Karpas-422 (cell line): ENCODE results near the gene EPHA3. TPM values are rescaled to one million over a fixed set of nuclear protein-coding genes. Genes with fewer than 3 reads are reported as not detected.

Experiments
- DNase-seq: peaks from one replicate; pipeline ENCODE4 v3.0.0-alpha.2; 2015
- H2AFZ ChIP-seq: fragments of 200-600 bp; sonication (generic); 2 replicates; pipeline ENCODE4 v1.6.1; 2014; ENCODE audit warnings: antibody characterized with exemption, low read length, mixed read lengths
- H3K27ac ChIP-seq: fragments of 200-600 bp; sonication (generic); 2 replicates; pipeline ENCODE4 v1.5.1; 2014; ENCODE audit warnings: mild to moderate bottlenecking, low read length, moderate library complexity
- H3K27me3 ChIP-seq: fragments of 200-600 bp; sonication (generic); 2 replicates; pipeline ENCODE4 v1.6.1; 2014; ENCODE audit warnings: low read length, mixed read lengths
- H3K36me3 ChIP-seq: fragments of 200-600 bp; sonication (generic); 2 replicates; pipeline ENCODE4 v1.6.1; 2014; ENCODE audit warnings: low read length, mixed read lengths; ENCODE audit not compliant: insufficient read depth
- H3K4me1 ChIP-seq: fragments of 200-600 bp; sonication (generic); 2 replicates; pipeline ENCODE4 v1.6.1; 2014; ENCODE audit warnings: mild to moderate bottlenecking, low read length, mixed read lengths
- H3K4me2 ChIP-seq: fragments of 200-600 bp; sonication (generic); 2 replicates; pipeline ENCODE4 v1.6.1; 2014; ENCODE audit warnings: low read length, low read depth, mild to moderate bottlenecking; ENCODE audit not compliant: poor library complexity, severe bottlenecking
- H3K4me3 ChIP-seq: fragments of 200-600 bp; sonication (generic); 2 replicates; pipeline ENCODE4 v1.5.1; 2014; ENCODE audit warnings: mild to moderate bottlenecking, antibody characterized with exemption, low read length, mixed read lengths
- H3K79me2 ChIP-seq: fragments of 200-600 bp; sonication (generic); 2 replicates; pipeline ENCODE4 v1.6.1; 2014; ENCODE audit warnings: mild to moderate bottlenecking, low read length, mixed read lengths
- H3K9ac ChIP-seq: fragments of 200-600 bp; sonication (generic); 2 replicates; pipeline ENCODE4 v1.6.0; 2014; ENCODE audit warnings: low read length
- H3K9me2 ChIP-seq: fragments of 200-600 bp; sonication (generic), shearing (Covaris generic); replicated peaks from 2 replicates; pipeline ENCODE4 v1.6.0; 2014; ENCODE audit warnings: mild to moderate bottlenecking, low read length, moderate library complexity; ENCODE audit not compliant: insufficient read depth
- H3K9me3 ChIP-seq: fragments of 300-700, 200-600 bp; sonication (generic); 2 replicates; pipeline ENCODE4 v1.6.1; 2014; ENCODE audit warnings: low read length, mixed read lengths
- H4K20me1 ChIP-seq: fragments of 200-600 bp; sonication (generic); 2 replicates; pipeline ENCODE4 v1.6.1; 2014; ENCODE audit warnings: mild to moderate bottlenecking, antibody characterized with exemption, low read length, low read depth; ENCODE audit not compliant: insufficient read depth
- total RNA-seq: library from RNA; depleted of rRNA; stranded (reverse); fragments of >200 nt; shearing (Covaris generic); gene quantifications from 2 replicates; pipeline ENCODE4 v1.2.3, GENCODE V29; 2014; ENCODE audit warnings: low replicate concordance

The EPHA3 gene
- total RNA-seq, 1 experiment from 2014 or later, result not detected

DNA sequence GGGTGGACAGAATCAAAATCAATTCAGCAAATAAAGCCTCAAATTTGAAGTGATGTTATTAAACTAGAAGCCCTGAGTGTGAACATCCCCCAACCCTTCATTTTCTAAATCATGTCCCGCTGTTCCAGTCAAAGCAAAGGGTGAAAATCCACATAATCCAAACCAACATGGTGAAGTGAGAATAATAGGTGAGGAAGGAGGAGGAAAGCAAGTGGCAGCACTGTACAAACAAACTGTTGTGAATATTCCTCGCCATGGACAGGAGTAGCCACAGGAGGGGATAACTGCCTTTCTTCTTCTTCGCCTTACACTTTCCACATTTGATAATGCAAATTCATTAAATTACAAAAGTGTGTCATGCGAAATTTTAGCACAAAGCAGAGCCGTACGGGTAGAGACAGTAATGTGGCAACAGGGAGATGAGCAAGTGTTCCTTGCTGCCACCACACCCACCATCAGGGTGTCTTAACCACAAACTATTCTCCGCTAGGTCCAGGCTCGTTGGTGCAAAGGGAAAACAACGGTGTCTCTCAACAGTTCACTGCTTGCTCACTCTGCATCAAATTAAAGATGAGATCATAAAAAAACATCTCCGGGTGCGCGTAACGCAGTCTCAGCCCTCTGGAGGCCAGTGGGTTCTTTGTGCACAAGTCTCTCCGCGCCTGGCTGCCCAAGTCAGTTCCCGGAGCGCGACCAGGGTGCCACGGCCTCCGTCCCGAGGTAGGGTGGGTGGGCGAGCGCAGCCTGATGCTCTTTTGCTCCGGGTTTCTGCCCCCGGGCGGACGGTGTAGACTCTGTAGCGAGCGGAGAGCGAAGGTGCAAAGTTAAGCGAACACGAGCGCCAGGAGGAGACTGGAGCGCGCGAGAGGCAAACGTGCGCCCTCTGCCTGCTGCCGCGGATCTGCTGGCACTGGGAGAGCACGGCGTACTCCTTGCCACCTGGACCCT lies 6.7 kb downstream of the EPHA3 start:
- Histone ChIP-seq H3K4me2 (no peak overlapping the region), H3K79me2 (no peaks in the 10 kb centered on the region), H3K9me3 (peaks cover 2% of the 10 kb centered on the region; the same call in 1 of the 2 replicates), H2AFZ (no peak overlapping the region), H4K20me1 (no peaks in the 10 kb centered on the region), H3K9ac (no peak overlapping the region), H3K4me3 (no peak overlapping the region), H3K36me3 (no peaks in the 10 kb centered on the region), H3K27ac (no peak overlapping the region), H3K27me3 (no peaks in the 10 kb centered on the region), H3K9me2 (no peaks in the 10 kb centered on the region), H3K4me1 (no peaks in the 10 kb centered on the region)
- DNase-seq, result no peak

GRCh38 chr3:89114841-89115223 lies 7.4 kb downstream of the EPHA3 start:
- H3K9ac ChIP-seq, result no peak overlapping the region
- H3K9me2 ChIP-seq, result no peaks in the 10 kb centered on the region
- H4K20me1 ChIP-seq, result no peaks in the 10 kb centered on the region
- no peaks in the 10 kb centered on the region for H3K4me1 ChIP-seq
- H3K27me3 ChIP-seq, result no peaks in the 10 kb centered on the region
- no peak overlapping the region for H3K4me2 ChIP-seq
- peaks cover 4% of the 10 kb centered on the region; the same call in 1 of the 2 replicates for H3K9me3 ChIP-seq
- no peak overlapping the region for H2AFZ ChIP-seq
- no peak for DNase-seq
- H3K79me2 ChIP-seq, result no peaks in the 10 kb centered on the region
- no peak overlapping the region for H3K4me3 ChIP-seq
- H3K27ac ChIP-seq, result no peak overlapping the region
- no peaks in the 10 kb centered on the region for H3K36me3 ChIP-seq

- DNase-seq, result no peak
- Histone ChIP-seq H3K4me1 (no peaks in the 10 kb centered on the region), H2AFZ (no peak overlapping the region), H3K9me3 (peaks cover 4% of the 10 kb centered on the region), H3K79me2 (no peaks in the 10 kb centered on the region), H3K4me3 (no peak overlapping the region), H3K9me2 (no peaks in the 10 kb centered on the region), H4K20me1 (no peaks in the 10 kb centered on the region), H3K36me3 (no peaks in the 10 kb centered on the region), H3K9ac (no peak overlapping the region), H3K27ac (no peak overlapping the region), H3K27me3 (no peaks in the 10 kb centered on the region), H3K4me2 (no peak overlapping the region)
These were observed 9.1 kb downstream of the EPHA3 start for GRCh38 chr3:89116476-89116875.

DNA sequence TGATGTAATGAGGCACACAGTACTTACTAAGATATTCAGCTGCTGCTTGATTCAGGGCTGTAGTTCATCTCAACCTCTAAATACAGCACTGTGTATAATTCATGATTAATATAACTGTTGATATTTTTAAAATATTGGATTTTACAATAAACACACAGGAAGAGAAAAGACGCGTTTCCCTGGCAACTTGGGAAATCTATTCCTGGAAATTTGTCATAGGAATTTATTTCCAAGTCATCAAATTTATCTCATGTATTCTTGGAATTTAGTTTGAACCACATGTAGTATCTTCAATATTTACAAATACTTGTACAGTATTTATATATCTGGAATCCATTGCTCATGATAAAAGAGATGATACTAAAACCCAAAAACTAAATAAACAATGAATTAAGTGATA lies 30.6 kb downstream of the EPHA3 start:
- Histone ChIP-seq H3K27ac (no peak overlapping the region), H3K4me2 (no peak overlapping the region), H2AFZ (no peak overlapping the region)

DNA sequence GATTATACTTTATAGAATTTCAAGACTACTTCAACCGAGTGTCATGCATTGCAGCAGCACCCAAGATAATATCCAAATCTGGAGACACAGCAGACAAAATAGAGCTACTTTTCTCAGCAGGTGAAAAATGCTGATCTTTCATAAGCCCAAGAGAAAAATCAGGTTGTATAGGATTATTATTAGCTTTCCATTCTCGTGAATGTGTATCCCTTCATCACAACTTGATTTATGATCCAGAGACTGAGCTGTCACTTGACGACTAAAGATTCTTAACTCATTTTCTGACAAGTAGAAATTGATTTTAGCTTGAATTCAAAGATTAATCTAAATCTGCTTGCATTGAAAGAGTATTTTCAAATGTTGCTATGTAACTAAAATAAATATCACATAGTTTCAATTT lies 32.4 kb downstream of the EPHA3 start:
- H3K9me2 ChIP-seq, result peaks cover 1% of the 10 kb centered on the region; the same call in 1 of the 2 replicates
- no peaks in the 10 kb centered on the region for H3K36me3 ChIP-seq
- H3K9me3 ChIP-seq, result no peaks in the 10 kb centered on the region; the same call in 1 of the 2 replicates
- H2AFZ ChIP-seq, result no peak overlapping the region
- H3K9ac ChIP-seq, result no peak overlapping the region
- DNase-seq, result no peak
- H3K79me2 ChIP-seq, result no peaks in the 10 kb centered on the region
- H3K27me3 ChIP-seq, result no peaks in the 10 kb centered on the region
- no peaks in the 10 kb centered on the region for H4K20me1 ChIP-seq
- no peak overlapping the region for H3K4me2 ChIP-seq
- H3K27ac ChIP-seq, result no peak overlapping the region
- no peaks in the 10 kb centered on the region for H3K4me1 ChIP-seq
- H3K4me3 ChIP-seq, result no peak overlapping the region

More for the DNA sequence above, 30.6 kb downstream of the EPHA3 start:
- H3K4me1 ChIP-seq, result no peaks in the 10 kb centered on the region
- no peak overlapping the region for H3K4me3 ChIP-seq
- no peaks in the 10 kb centered on the region for H4K20me1 ChIP-seq
- H3K79me2 ChIP-seq, result no peaks in the 10 kb centered on the region
- no peaks in the 10 kb centered on the region for H3K36me3 ChIP-seq
- no peak overlapping the region for H3K9ac ChIP-seq
- DNase-seq, result no peak
- no peaks in the 10 kb centered on the region; the same call in 1 of the 2 replicates for H3K9me3 ChIP-seq
- no peaks in the 10 kb centered on the region; the same call in 1 of the 2 replicates for H3K9me2 ChIP-seq
- H3K27me3 ChIP-seq, result no peaks in the 10 kb centered on the region

GRCh38 chr3:89144080-89144479 lies 36.7 kb downstream of the EPHA3 start:
- Histone ChIP-seq H3K79me2 (no peaks in the 10 kb centered on the region), H3K9me2 (0 out of 2 replicates have a peak, but pooled peaks cover 3% of the 10 kb centered on the region), H3K4me1 (no peaks in the 10 kb centered on the region), H3K4me3 (no peak overlapping the region), H3K36me3 (no peaks in the 10 kb centered on the region), H3K9me3 (no peaks in the 10 kb centered on the region), H3K9ac (no peak overlapping the region), H3K27me3 (no peaks in the 10 kb centered on the region), H3K4me2 (no peak overlapping the region), H2AFZ (no peak overlapping the region), H4K20me1 (no peaks in the 10 kb centered on the region), H3K27ac (no peak overlapping the region)
- no peak for DNase-seq

GRCh38 chr3:89145995-89146394 lies 38.6 kb downstream of the EPHA3 start:
- Histone ChIP-seq H3K4me3 (no peak overlapping the region), H3K4me1 (no peaks in the 10 kb centered on the region), H4K20me1 (no peaks in the 10 kb centered on the region), H3K79me2 (no peaks in the 10 kb centered on the region), H3K36me3 (no peaks in the 10 kb centered on the region), H3K9ac (no peak overlapping the region), H3K9me3 (no peaks in the 10 kb centered on the region; the same call in 1 of the 2 replicates), H3K4me2 (no peak overlapping the region), H2AFZ (no peak overlapping the region), H3K27ac (no peak overlapping the region), H3K9me2 (0 out of 2 replicates have a peak, but pooled peaks cover 3% of the 10 kb centered on the region), H3K27me3 (no peaks in the 10 kb centered on the region)
- no peak for DNase-seq

- no peak overlapping the region for H3K4me3 ChIP-seq
- H3K4me1 ChIP-seq, result no peaks in the 10 kb centered on the region
- no peaks in the 10 kb centered on the region for H4K20me1 ChIP-seq
- H3K27me3 ChIP-seq, result no peaks in the 10 kb centered on the region
- H3K9me2 ChIP-seq, result no peaks in the 10 kb centered on the region
- no peak overlapping the region for H3K9ac ChIP-seq
- no peak for DNase-seq
- no peak overlapping the region for H2AFZ ChIP-seq
- no peaks in the 10 kb centered on the region for H3K36me3 ChIP-seq
- peaks cover 8% of the 10 kb centered on the region for H3K9me3 ChIP-seq
- H3K79me2 ChIP-seq, result no peaks in the 10 kb centered on the region
- H3K27ac ChIP-seq, result no peak overlapping the region
- H3K4me2 ChIP-seq, result no peak overlapping the region
These were observed 47.0 kb downstream of the EPHA3 start for GRCh38 chr3:89154416-89154815.
